Liver (tissue), 9 donors: ENCODE measurements around the gene DNHD1. TPM values are rescaled to one million over a fixed set of nuclear protein-coding genes. Genes with fewer than 3 reads are reported as not detected.

ENCODE experiments used
- DNase-seq: peaks from one replicate; pipeline ENCODE4 v3.0.0-alpha.2; 2017; ENCODE audit warnings: low spot score
- H3K27ac ChIP-seq, 2 donors: one replicate each; pipeline ENCODE4 v1.7.0; 2013; ENCODE audit warnings: inconsistent platforms in 2 of 2, low read length in 2 of 2, control low read depth in 1 of 2, low read depth in 1 of 2, mild to moderate bottlenecking in 1 of 2
- H3K27me3 ChIP-seq, 4 donors: one replicate each; pipeline versions ENCODE4 v1.6.1 to v1.7.0; 2013; ENCODE audit warnings: low read length in 3 of 4, inconsistent platforms in 1 of 4, mild to moderate bottlenecking in 1 of 4, moderate library complexity in 1 of 4; ENCODE audit not compliant: control insufficient read depth in 4 of 4, insufficient read depth in 4 of 4
- H3K36me3 ChIP-seq, 4 donors: one replicate each; pipeline versions ENCODE4 v1.6.1 to v1.7.0; 2013; ENCODE audit warnings: low read length in 3 of 4, mild to moderate bottlenecking in 3 of 4, low read depth in 1 of 4, moderate library complexity in 1 of 4; ENCODE audit not compliant: control insufficient read depth in 4 of 4, insufficient read depth in 3 of 4
- H3K4me1 ChIP-seq, 4 donors: one replicate each; pipeline versions ENCODE4 v1.6.1 to v1.7.0; 2013; ENCODE audit warnings: low read length in 3 of 4, mild to moderate bottlenecking in 3 of 4, moderate library complexity in 1 of 4; ENCODE audit not compliant: control insufficient read depth in 4 of 4, insufficient read depth in 4 of 4
- H3K4me3 ChIP-seq, 3 donors: one replicate each; pipeline versions ENCODE4 v1.6.1 to v1.7.0; 2013; ENCODE audit warnings: low read length in 3 of 3, control low read depth in 1 of 3, low read depth in 1 of 3, mild to moderate bottlenecking in 1 of 3
- H3K9ac ChIP-seq, 2 donors: one replicate each; pipeline ENCODE4 v1.7.0; 2013; ENCODE audit warnings: low read length in 2 of 2, mild to moderate bottlenecking in 2 of 2, moderate library complexity in 2 of 2, control low read depth in 1 of 2, low read depth in 1 of 2
- H3K9me3 ChIP-seq, 4 donors: one replicate each; pipeline versions ENCODE4 v1.6.1 to v1.7.0; 2013; ENCODE audit warnings: low read length in 3 of 4; ENCODE audit not compliant: control insufficient read depth in 4 of 4
- EGR1 ChIP-seq, 2 donors: IDR thresholded peaks; 2 replicates each; pipeline ENCODE4 v1.6.1; 2016 to 2018; ENCODE audit warnings: antibody characterized with exemption in 2 of 2, low read depth in 2 of 2
- FOXA1 ChIP-seq: IDR thresholded peaks from 2 replicates; pipeline ENCODE4 v1.6.1; 2016; ENCODE audit warnings: antibody characterized with exemption
- FOXA2 ChIP-seq: IDR thresholded peaks from 2 replicates; pipeline ENCODE4 v1.6.1; 2016; ENCODE audit warnings: antibody characterized with exemption
- GABPA ChIP-seq, 2 donors: IDR thresholded peaks in 1 of 2; conservative IDR thresholded peaks in 1 of 2; 2 replicates each; pipeline ENCODE4 v1.6.1; 2016; ENCODE audit warnings: antibody characterized with exemption in 2 of 2, mild to moderate bottlenecking in 1 of 2, moderate library complexity in 1 of 2
- HNF4A ChIP-seq, 2 donors: conservative IDR thresholded peaks; 2 replicates each; pipeline ENCODE4 v1.6.1; 2016; ENCODE audit warnings: antibody characterized with exemption in 2 of 2, mild to moderate bottlenecking in 2 of 2
- HNF4G ChIP-seq: IDR thresholded peaks from 2 replicates; pipeline ENCODE4 v1.6.1; 2016; ENCODE audit warnings: antibody characterized with exemption
- JUND ChIP-seq, 2 donors: IDR thresholded peaks; 2 replicates each; pipeline ENCODE4 v1.6.1; 2016; ENCODE audit warnings: antibody characterized with exemption in 2 of 2
- NR2F2 ChIP-seq: IDR thresholded peaks from 2 replicates; pipeline ENCODE4 v1.6.1; 2016; ENCODE audit warnings: antibody characterized with exemption
- RXRA ChIP-seq, 2 donors: IDR thresholded peaks; 2 replicates each; pipeline ENCODE4 v1.6.1; 2017 to 2018; ENCODE audit warnings: antibody characterized with exemption in 2 of 2, mild to moderate bottlenecking in 1 of 2
- SP1 ChIP-seq: IDR thresholded peaks from 2 replicates; pipeline ENCODE4 v1.6.1; 2018; ENCODE audit warnings: antibody characterized with exemption, mild to moderate bottlenecking
- TAF1 ChIP-seq: conservative IDR thresholded peaks from 2 replicates; pipeline ENCODE4 v1.6.1; 2016; ENCODE audit warnings: antibody characterized with exemption, mild to moderate bottlenecking
- YY1 ChIP-seq: IDR thresholded peaks from 2 replicates; pipeline ENCODE4 v1.6.1; 2016; ENCODE audit warnings: antibody characterized with exemption, mild to moderate bottlenecking
- WGBS: extraction: QIAGEN DNeasy Blood & Tissue Kit; methylation state at CpG from one replicate; pipeline ENCODE4 v1.1.7; 2013; 5-methylcytosine and 5-hydroxymethylcytosine counted together
- polyA plus RNA-seq, 2 donors: library from polyadenylated mRNA; stranded (reverse) in 1 of 2; unstranded in 1 of 2; fragments of 200-250 nt in 1 of 2; fragments of >200 nt in 1 of 2; fragmentation: Nextera tagmentation in 1 of 2; extraction: Ambion mirVana in 1 of 2; gene quantifications; one replicate each; pipeline versions ENCODE4 v1.2.1 to v1.2.3, GENCODE V29; 2013 to 2015
- total RNA-seq, 2 donors: library from RNA; depleted of rRNA; stranded (reverse); fragments of >200 nt; gene quantifications; one replicate each; pipeline ENCODE4 v1.2.3, GENCODE V29; 2014
- TF ChIP-seq, protein P1 (sequence below): fragments of 150-350 bp; IDR thresholded peaks from 2 replicates; pipeline ENCODE4 v1.5.1; 2017; ENCODE audit warnings: improper control_type of control experiment, low read depth, low read length; ENCODE audit not compliant: missing input control
- TF ChIP-seq, protein P2 (sequence below): IDR thresholded peaks from 2 replicates; pipeline ENCODE4 v1.6.1; 2016; ENCODE audit warnings: antibody characterized with exemption
- TF ChIP-seq, protein P3 (sequence below): IDR thresholded peaks from 2 replicates; pipeline ENCODE4 v1.6.1; 2016; ENCODE audit warnings: antibody characterized with exemption
- TF ChIP-seq, protein P4 (sequence below): IDR thresholded peaks from 2 replicates; pipeline ENCODE4 v1.6.1; 2016; ENCODE audit warnings: antibody characterized with exemption
- TF ChIP-seq, protein P5 (sequence below): IDR thresholded peaks from 2 replicates; pipeline ENCODE4 v1.6.1; 2016; ENCODE audit warnings: antibody characterized with exemption, mild to moderate bottlenecking
- donor health status: healthy.
- donor health status: healthy.
- donor health status: healthy.
- donor health status: healthy.
- donor health status: healthy.

The DNHD1 gene
- total and polyA plus RNA-seq, 4 donors: 2.1 to 23.6 (median 5.0) TPM

DNA sequence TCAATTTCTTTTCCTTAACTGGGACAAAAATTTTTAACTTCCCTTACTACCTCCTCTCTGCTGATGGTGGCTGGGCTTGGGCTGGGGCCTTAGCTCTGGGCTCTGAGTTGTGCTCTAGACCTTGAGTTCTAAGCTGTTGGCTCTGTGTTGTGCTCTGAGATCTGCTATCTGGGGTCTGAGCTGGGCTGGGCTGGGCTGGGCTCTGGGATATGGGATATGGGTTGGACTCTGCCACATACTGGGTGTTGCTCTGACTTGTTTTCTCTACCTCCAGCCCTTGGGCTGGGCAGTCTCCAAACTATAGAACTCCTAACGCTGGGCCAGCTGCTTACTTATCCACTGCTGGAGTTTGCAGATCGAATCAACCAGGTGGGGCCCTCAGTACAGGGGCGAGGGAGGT is 41.9 kb downstream of the DNHD1 start:
- no peak for TF ChIP-seq FOXA2
- TF ChIP-seq, protein P1, sequence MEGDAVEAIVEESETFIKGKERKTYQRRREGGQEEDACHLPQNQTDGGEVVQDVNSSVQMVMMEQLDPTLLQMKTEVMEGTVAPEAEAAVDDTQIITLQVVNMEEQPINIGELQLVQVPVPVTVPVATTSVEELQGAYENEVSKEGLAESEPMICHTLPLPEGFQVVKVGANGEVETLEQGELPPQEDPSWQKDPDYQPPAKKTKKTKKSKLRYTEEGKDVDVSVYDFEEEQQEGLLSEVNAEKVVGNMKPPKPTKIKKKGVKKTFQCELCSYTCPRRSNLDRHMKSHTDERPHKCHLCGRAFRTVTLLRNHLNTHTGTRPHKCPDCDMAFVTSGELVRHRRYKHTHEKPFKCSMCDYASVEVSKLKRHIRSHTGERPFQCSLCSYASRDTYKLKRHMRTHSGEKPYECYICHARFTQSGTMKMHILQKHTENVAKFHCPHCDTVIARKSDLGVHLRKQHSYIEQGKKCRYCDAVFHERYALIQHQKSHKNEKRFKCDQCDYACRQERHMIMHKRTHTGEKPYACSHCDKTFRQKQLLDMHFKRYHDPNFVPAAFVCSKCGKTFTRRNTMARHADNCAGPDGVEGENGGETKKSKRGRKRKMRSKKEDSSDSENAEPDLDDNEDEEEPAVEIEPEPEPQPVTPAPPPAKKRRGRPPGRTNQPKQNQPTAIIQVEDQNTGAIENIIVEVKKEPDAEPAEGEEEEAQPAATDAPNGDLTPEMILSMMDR: no peak
- TF ChIP-seq, protein P2, sequence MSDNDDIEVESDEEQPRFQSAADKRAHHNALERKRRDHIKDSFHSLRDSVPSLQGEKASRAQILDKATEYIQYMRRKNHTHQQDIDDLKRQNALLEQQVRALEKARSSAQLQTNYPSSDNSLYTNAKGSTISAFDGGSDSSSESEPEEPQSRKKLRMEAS: no peak
- TF ChIP-seq SP1: no peak
- TF ChIP-seq FOXA1: no peak
- no peak for TF ChIP-seq GABPA (IDR thresholded peaks at IDR 0.05 in 1 of 2, conservative IDR thresholded peaks at IDR 0.05 in 1 of 2)
- TF ChIP-seq YY1: no peak
- TF ChIP-seq, protein P3, sequence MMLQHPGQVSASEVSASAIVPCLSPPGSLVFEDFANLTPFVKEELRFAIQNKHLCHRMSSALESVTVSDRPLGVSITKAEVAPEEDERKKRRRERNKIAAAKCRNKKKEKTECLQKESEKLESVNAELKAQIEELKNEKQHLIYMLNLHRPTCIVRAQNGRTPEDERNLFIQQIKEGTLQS: no peak
- no peak for TF ChIP-seq RXRA (IDR thresholded peaks at IDR 0.05)
- TF ChIP-seq, protein P4, sequence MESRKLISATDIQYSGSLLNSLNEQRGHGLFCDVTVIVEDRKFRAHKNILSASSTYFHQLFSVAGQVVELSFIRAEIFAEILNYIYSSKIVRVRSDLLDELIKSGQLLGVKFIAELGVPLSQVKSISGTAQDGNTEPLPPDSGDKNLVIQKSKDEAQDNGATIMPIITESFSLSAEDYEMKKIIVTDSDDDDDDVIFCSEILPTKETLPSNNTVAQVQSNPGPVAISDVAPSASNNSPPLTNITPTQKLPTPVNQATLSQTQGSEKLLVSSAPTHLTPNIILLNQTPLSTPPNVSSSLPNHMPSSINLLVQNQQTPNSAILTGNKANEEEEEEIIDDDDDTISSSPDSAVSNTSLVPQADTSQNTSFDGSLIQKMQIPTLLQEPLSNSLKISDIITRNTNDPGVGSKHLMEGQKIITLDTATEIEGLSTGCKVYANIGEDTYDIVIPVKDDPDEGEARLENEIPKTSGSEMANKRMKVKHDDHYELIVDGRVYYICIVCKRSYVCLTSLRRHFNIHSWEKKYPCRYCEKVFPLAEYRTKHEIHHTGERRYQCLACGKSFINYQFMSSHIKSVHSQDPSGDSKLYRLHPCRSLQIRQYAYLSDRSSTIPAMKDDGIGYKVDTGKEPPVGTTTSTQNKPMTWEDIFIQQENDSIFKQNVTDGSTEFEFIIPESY: no peak
- TF ChIP-seq HNF4G: no peak
- no peak for TF ChIP-seq JUND (IDR thresholded peaks at IDR 0.05)
- TF ChIP-seq HNF4A (conservative IDR thresholded peaks at IDR 0.05): no peak
- no peaks in the 10 kb centered on the region for H3K4me1 ChIP-seq
- H3K4me3 ChIP-seq: no peak overlapping the region
- DNase-seq: no peak
- H3K27ac ChIP-seq: no peak overlapping the region
- no peak overlapping the region for H3K9ac ChIP-seq
- 95% methylated on average over 3 of the region's 3 CpGs for WGBS
- H3K9me3 ChIP-seq: no peaks in the 10 kb centered on the region
- peaks cover 0 to 1% (median 0%) of the 10 kb centered on the region in 4 donors for H3K36me3 ChIP-seq
- H3K27me3 ChIP-seq: no peaks in the 10 kb centered on the region

DNA sequence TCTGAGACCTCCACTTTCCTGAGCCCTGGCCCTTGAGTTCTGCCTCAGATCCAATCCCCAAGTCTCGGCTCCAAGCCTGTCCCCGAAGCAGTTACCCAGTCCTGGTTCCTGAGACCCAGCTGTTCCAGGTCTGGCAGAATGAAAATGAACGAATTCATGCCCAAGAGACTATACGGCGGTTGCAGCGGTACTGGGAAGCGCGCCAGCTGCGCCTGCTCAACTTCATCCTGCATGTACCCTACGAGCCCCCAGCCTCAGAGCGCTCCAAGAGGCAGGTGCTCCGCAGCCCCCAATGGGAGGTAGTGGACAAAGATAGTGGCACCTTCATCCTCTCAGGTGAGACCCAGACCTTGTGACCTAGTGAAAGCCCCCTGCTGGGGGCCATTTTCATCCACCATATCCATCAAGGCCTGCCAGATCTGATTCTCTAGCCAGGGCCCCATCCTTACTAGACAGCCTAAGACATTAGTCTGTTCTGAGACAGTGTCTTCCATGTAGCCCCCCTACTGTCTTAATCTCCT is 42.7 kb downstream of the DNHD1 start:
- no peak overlapping the region for H3K27ac ChIP-seq
- WGBS: 95% methylated on average over 12 of the region's 12 CpGs
- DNase-seq: no peak
- no peak overlapping the region for H3K4me3 ChIP-seq
- H3K27me3 ChIP-seq: no peaks in the 10 kb centered on the region
- no peak overlapping the region for H3K9ac ChIP-seq
- H3K36me3 ChIP-seq: peaks cover 0 to 5% (median 2%) of the 10 kb centered on the region in 4 donors
- no peaks in the 10 kb centered on the region for H3K4me1 ChIP-seq
- H3K9me3 ChIP-seq: no peaks in the 10 kb centered on the region
- no peak for TF ChIP-seq SP1
- TF ChIP-seq NR2F2: no peak
- TF ChIP-seq HNF4A (conservative IDR thresholded peaks at IDR 0.05): no peak
- TF ChIP-seq, protein P1: no peak
- TF ChIP-seq, protein P5, sequence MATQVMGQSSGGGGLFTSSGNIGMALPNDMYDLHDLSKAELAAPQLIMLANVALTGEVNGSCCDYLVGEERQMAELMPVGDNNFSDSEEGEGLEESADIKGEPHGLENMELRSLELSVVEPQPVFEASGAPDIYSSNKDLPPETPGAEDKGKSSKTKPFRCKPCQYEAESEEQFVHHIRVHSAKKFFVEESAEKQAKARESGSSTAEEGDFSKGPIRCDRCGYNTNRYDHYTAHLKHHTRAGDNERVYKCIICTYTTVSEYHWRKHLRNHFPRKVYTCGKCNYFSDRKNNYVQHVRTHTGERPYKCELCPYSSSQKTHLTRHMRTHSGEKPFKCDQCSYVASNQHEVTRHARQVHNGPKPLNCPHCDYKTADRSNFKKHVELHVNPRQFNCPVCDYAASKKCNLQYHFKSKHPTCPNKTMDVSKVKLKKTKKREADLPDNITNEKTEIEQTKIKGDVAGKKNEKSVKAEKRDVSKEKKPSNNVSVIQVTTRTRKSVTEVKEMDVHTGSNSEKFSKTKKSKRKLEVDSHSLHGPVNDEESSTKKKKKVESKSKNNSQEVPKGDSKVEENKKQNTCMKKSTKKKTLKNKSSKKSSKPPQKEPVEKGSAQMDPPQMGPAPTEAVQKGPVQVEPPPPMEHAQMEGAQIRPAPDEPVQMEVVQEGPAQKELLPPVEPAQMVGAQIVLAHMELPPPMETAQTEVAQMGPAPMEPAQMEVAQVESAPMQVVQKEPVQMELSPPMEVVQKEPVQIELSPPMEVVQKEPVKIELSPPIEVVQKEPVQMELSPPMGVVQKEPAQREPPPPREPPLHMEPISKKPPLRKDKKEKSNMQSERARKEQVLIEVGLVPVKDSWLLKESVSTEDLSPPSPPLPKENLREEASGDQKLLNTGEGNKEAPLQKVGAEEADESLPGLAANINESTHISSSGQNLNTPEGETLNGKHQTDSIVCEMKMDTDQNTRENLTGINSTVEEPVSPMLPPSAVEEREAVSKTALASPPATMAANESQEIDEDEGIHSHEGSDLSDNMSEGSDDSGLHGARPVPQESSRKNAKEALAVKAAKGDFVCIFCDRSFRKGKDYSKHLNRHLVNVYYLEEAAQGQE: no peak
- TF ChIP-seq, protein P2: no peak
- TF ChIP-seq JUND (IDR thresholded peaks at IDR 0.05): no peak
- no peak for TF ChIP-seq YY1
- no peak for TF ChIP-seq FOXA2
- TF ChIP-seq, protein P4: no peak
- no peak for TF ChIP-seq TAF1
- TF ChIP-seq HNF4G: no peak
- no peak for TF ChIP-seq GABPA (IDR thresholded peaks at IDR 0.05 in 1 of 2, conservative IDR thresholded peaks at IDR 0.05 in 1 of 2)
- no peak for TF ChIP-seq FOXA1
- no peak for TF ChIP-seq EGR1 (IDR thresholded peaks at IDR 0.05; ENCODE audit: low read depth in 2 of 2)
